Pancreas (tissue), 10 donors: ENCODE measurements around the gene THSD4. TPM values are rescaled to one million over a fixed set of nuclear protein-coding genes. Genes with fewer than 3 reads are reported as not detected.

Experiments used
- ATAC-seq, 4 donors: fragments of 200-7000 bp; cut with Tn5 transposase; one replicate each; pipeline versions ENCODE4 v1.8.0 to v1.9.1; 2020; ENCODE audit warnings: mild to moderate bottlenecking in 4 of 4, moderate library complexity in 4 of 4
- DNase-seq, 6 donors: peaks; one replicate each; pipeline ENCODE4 v3.0.0-alpha.2; 2020
- FAIRE-seq: peaks from 2 replicates; lab custom pipeline; 2012; peaks lifted over from hg19 to GRCh38; lab: Jason Lieb, UNC
- H3K27ac ChIP-seq, 4 donors: fragments of 200-600 bp; sonication (generic); 1 replicate in 3 of 4; 2 replicates in 1 of 4; pipeline versions ENCODE4 v1.5.0 to v1.8.0; 2020
- H3K27me3 ChIP-seq, 4 donors: fragments of 200-600 bp; one replicate each; pipeline ENCODE4 v1.8.0; 2021
- H3K36me3 ChIP-seq, 3 donors: fragments of 200-600 bp; sonication (generic) in 1 of 3; one replicate each; pipeline versions ENCODE4 v1.5.0 to v1.8.0; 2020 to 2021
- H3K4me1 ChIP-seq, 3 donors: fragments of 200-600 bp; one replicate each; pipeline ENCODE4 v1.8.0; 2021
- H3K4me3 ChIP-seq, 4 donors: fragments of 200-600 bp; sonication (generic) in 2 of 4; one replicate each; pipeline versions ENCODE4 v1.5.0 to v1.8.0; 2020 to 2021
- H3K9me3 ChIP-seq, 4 donors: fragments of 200-600 bp; one replicate each; pipeline ENCODE4 v1.8.0; 2021
- WGBS, 2 donors: extraction: QIAGEN DNeasy Blood & Tissue Kit; methylation state at CpG; one replicate each; pipeline ENCODE4 v1.1.7; 2013; 5-methylcytosine and 5-hydroxymethylcytosine counted together
- intact Hi-C, 3 donors: fragments of 100-400 bp; cut with DNase I; formaldehyde crosslinking; loops; one replicate each; pipeline versions ENCODE4 v1.11.1 to v1.14.2; 2022
- polyA plus RNA-seq, 2 donors: library from polyadenylated mRNA; stranded (reverse); fragments of 200-250 nt; gene quantifications; one replicate each; pipeline ENCODE4 v1.2.3, GENCODE V29; 2013
- total RNA-seq, 6 donors: library from RNA; stranded (reverse); fragmentation: NEBNext Ultra II Directional in 4 of 6; extraction: Animal tissue kit (Norgen Biotek cat#: 25700) in 4 of 6; gene quantifications; one replicate each; pipeline versions ENCODE4 v1.2.1 to v1.2.4, GENCODE V29; 2021 to 2023
- TF ChIP-seq, protein P1 (sequence below), 4 donors: fragments of 200-600 bp; sonication (generic) in 3 of 4; IDR thresholded peaks; one replicate each; pipeline versions ENCODE4 v1.5.0 to v1.8.0; 2021; ENCODE audit warnings: antibody characterized with exemption in 4 of 4
- donor health status: healthy with polysubstance abuse.
- donor health status: DM: no; HTN: no; CAD: no; lungs with moderate emphysema.
- donor health status: DM: no; HTN: no; CAD: no.
- donor health status: control.
- donor health status: control.
- donor health status: Bipolar disorder and iron deficiency.
- donor health status: DM: yes; HTN: yes; CAD: no.
- donor health status: DM: no; HTN: no; CAD: no.
- donor health status: DM: no; HTN: no; CAD: no.
- donor health status: DM: yes; HTN: yes; CAD: no.

Gene THSD4
- total and polyA plus RNA-seq, 8 donors, result 6.0 to 17.8 (median 13.3) TPM

DNA sequence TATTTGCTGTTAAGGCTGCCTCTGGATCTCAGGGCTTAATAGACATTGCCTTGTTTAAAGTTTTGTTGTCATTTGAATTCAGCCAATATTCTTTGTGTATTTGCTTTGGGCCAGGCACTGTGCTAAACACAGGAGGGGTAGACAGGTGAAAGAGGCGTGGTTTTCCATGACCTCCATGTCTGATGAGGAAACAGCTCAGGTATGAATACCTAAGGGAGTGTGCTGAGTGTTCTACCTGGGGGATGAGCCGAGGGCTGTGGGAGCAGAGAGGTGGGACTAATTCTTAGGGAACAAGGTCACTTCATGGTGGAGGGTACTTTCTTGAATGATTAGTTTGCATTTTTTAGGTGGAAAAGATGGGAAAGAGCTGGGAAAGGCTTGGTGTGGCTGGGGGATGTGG, 108.2 kb downstream of the THSD4 start:
- no peaks in the 10 kb centered on the region for H3K36me3 ChIP-seq
- no peak overlapping the region for H3K4me3 ChIP-seq
- H3K9me3 ChIP-seq, result no peaks in the 10 kb centered on the region
- no peaks in the 10 kb centered on the region for H3K27me3 ChIP-seq
- no peaks in the 10 kb centered on the region for H3K4me1 ChIP-seq
- ATAC-seq (no peak), FAIRE-seq (no peak), DNase-seq (no peak)
- intact Hi-C loops, result no loop called here
- 67 to 75% methylated on average over 2 of the region's 2 CpGs for WGBS, 2 donors
- H3K27ac ChIP-seq, result no peak overlapping the region
- TF ChIP-seq, protein P1, sequence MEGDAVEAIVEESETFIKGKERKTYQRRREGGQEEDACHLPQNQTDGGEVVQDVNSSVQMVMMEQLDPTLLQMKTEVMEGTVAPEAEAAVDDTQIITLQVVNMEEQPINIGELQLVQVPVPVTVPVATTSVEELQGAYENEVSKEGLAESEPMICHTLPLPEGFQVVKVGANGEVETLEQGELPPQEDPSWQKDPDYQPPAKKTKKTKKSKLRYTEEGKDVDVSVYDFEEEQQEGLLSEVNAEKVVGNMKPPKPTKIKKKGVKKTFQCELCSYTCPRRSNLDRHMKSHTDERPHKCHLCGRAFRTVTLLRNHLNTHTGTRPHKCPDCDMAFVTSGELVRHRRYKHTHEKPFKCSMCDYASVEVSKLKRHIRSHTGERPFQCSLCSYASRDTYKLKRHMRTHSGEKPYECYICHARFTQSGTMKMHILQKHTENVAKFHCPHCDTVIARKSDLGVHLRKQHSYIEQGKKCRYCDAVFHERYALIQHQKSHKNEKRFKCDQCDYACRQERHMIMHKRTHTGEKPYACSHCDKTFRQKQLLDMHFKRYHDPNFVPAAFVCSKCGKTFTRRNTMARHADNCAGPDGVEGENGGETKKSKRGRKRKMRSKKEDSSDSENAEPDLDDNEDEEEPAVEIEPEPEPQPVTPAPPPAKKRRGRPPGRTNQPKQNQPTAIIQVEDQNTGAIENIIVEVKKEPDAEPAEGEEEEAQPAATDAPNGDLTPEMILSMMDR (IDR thresholded peaks at IDR 0.05), result no peak

- Histone ChIP-seq H3K9me3 (no peaks in the 10 kb centered on the region), H3K36me3 (no peaks in the 10 kb centered on the region), H3K4me1 (no peaks in the 10 kb centered on the region), H3K4me3 (no peak overlapping the region), H3K27me3 (no peaks in the 10 kb centered on the region), H3K27ac (no peak overlapping the region)
- ATAC-seq (no peak), DNase-seq (no peak), FAIRE-seq (no peak)
- intact Hi-C loops, result no loop called here
- 69% methylated on average over 4 of the region's 4 CpGs for WGBS, 2 donors
- TF ChIP-seq, protein P1 (IDR thresholded peaks at IDR 0.05), result no peak
Measured at GRCh38 chr15:71224024-71224423, 108.8 kb downstream of the THSD4 start.

DNA sequence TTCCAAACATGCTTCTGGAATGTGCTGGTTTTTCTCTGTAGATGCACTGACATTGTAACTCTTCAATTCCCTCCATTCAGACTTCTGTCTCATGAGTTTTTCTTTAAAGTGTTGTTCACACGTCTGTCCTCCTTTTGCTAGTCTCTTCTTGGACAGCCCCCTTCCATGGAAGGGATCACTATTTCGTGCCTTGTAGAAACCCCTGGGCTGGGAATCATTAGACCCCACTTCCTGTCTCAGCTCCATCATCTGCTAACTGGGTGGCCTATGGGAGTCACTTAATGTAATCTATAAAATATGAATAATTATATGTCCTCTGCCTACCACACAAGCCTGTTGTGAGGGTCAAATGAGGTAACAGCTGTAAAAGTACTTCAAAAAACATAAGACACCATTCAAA, 110.6 kb downstream of the THSD4 start:
- FAIRE-seq (no peak), ATAC-seq (no peak), DNase-seq (no peak)
- no peaks in the 10 kb centered on the region for H3K9me3 ChIP-seq
- no peak overlapping the region for H3K27ac ChIP-seq
- WGBS, 2 donors, result 63 to 82% methylated on average over 2 of the region's 2 CpGs
- H3K27me3 ChIP-seq, result no peaks in the 10 kb centered on the region
- no peaks in the 10 kb centered on the region for H3K4me1 ChIP-seq
- intact Hi-C loops, result no loop called here
- H3K36me3 ChIP-seq, result no peaks in the 10 kb centered on the region
- H3K4me3 ChIP-seq, result no peak overlapping the region
- TF ChIP-seq, protein P1 (IDR thresholded peaks at IDR 0.05), result no peak

GRCh38 chr15:71226536-71227455, 111.5 kb downstream of the THSD4 start:
- Histone ChIP-seq H3K36me3 (no peaks in the 10 kb centered on the region), H3K4me3 (no peak overlapping the region), H3K9me3 (no peaks in the 10 kb centered on the region), H3K27me3 (no peaks in the 10 kb centered on the region), H3K27ac (no peak overlapping the region), H3K4me1 (no peaks in the 10 kb centered on the region)
- no peak for ATAC-seq
- 71 to 74% methylated on average over 15 of the region's 15 CpGs for WGBS, 2 donors
- no peak for DNase-seq
- FAIRE-seq, result no peak
- intact Hi-C loops, result no loop called here
- TF ChIP-seq, protein P1 (IDR thresholded peaks at IDR 0.05), result no peak

- Histone ChIP-seq H3K4me1 (no peaks in the 10 kb centered on the region), H3K9me3 (no peaks in the 10 kb centered on the region), H3K36me3 (no peaks in the 10 kb centered on the region), H3K27me3 (no peaks in the 10 kb centered on the region), H3K27ac (no peak overlapping the region), H3K4me3 (no peak overlapping the region)
- intact Hi-C loops, result no loop called here
- ATAC-seq, result no peak
- no peak for FAIRE-seq
- 78 to 95% methylated on average over 1 of the region's 1 CpG for WGBS, 2 donors
- DNase-seq, result no peak
- TF ChIP-seq, protein P1 (IDR thresholded peaks at IDR 0.05), result no peak
Measured at GRCh38 chr15:71228403-71228802, 113.1 kb downstream of the THSD4 start.
